Right renal cortex interstitium (tissue), 3 donors: Measurements from ENCODE around the gene POU3F3. TPM values are rescaled to one million over a fixed set of nuclear protein-coding genes. Genes with fewer than 3 reads are reported as not detected.
A peak's percentile ranks its signal among the peaks of the same experiment; 100 is the strongest.

ENCODE experiments used
- DNase-seq, 3 donors: peaks; one replicate each; pipeline ENCODE4 v3.0.0-alpha.2; 2013; ENCODE audit warnings: low read depth in 3 of 3, low spot score in 2 of 3
- polyA plus RNA-seq, 3 donors: library from polyadenylated mRNA; unstranded; fragments of 120-200 nt; gene quantifications; one replicate each; pipeline ENCODE4 v1.2.1, GENCODE V29; 2013; ENCODE audit not compliant: insufficient read length in 3 of 3

Gene POU3F3
- polyA plus RNA-seq, 3 donors, result 81.8 to 86.0 (median 83.9) TPM

- DNase-seq, result peak in 1 of 3 donors; percentile 12
Observed at GRCh38 chr2:104859766-104860450, 6.0 kb downstream of the POU3F3 start.

DNA sequence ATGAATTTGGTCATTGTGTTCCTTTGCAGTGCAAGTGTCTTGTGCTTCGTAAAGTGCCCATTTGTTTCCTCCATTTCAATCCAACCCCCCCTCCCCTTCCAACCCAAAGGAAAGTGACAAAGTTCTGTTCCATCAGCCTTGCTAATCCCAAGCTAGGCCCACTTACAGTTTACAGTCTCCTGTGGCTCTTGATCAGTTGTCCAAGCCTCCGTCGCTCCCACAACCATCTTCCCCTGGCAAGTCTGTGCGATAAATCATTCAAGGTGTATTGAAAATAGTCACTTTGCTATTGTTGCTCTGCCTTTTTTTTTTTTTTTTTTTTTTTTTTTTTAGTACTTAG is 6.5 kb downstream of the POU3F3 start:
- DNase-seq, result peak in 1 of 3 donors; percentile 13

- DNase-seq, result peak in 1 of 3 donors; percentile 24
Observed at GRCh38 chr2:104861351-104862057, 7.6 kb downstream of the POU3F3 start.

GRCh38 chr2:104862058-104862941 is 8.4 kb downstream of the POU3F3 start:
- peak in 1 of 3 donors; percentile 38 for DNase-seq

- no peak for DNase-seq
Observed at GRCh38 chr2:104863146-104863467, 9.2 kb downstream of the POU3F3 start.

DNA sequence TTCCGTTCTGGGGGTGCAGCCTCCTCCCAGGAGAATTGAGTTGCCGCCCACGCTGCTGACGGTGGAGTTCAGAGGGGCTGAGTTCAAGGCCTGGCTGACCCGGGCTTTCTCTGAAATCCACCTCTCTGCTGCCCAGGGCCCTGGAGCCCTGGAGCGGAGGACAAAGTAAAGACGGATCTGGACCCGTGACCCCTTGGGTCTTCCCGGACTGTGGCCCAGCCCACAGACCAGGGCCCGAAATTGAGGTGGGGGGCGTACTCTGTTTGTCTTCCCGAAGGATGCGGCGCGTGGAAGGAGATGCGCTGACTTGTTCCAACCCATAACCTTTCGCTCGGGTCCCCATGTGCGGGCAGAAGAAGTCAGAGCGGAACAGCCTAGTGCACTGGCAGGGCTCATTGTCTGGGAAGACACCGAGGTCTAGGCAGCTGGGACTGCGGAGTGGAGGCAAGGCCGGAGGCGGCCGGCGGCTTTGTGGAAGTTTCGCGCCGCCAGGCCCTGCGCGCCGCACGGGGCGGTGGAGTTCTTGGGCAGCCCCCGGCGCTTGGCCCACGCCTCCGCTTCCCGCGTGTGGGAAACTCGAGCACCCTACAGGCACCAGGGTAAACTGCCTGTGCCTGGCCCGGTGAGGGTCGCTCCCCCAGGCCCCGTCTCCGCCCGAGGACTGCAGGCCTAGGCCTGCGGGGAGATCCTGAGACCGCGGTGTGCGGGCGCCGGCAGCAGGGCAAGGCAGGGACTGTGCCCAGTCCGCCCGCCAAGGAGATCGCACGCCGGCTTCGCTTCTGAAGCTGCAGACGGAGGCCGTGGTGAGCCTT is 9.8 kb downstream of the POU3F3 start:
- DNase-seq, result no peak

GRCh38 chr2:104864280-104865095 is 10.6 kb downstream of the POU3F3 start:
- no peak for DNase-seq

DNA sequence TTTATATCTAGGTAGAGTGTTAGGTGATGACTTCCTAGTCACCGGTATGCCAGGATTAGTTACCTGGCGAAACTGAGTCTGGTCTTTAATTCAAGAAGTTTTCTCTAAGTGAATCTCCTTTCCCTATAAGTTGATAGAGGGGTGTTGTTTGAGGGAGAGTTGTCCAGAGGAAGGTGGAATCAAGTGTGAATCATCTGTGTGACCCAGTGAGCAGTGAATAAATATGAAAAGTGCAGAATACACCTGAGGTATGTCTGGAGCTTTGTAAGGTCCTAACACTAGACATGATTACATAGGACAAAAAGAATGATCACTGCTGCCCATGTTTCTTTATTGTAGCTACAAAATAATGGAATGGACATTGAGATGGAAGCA is 11.2 kb downstream of the POU3F3 start:
- DNase-seq, result no peak

DNA sequence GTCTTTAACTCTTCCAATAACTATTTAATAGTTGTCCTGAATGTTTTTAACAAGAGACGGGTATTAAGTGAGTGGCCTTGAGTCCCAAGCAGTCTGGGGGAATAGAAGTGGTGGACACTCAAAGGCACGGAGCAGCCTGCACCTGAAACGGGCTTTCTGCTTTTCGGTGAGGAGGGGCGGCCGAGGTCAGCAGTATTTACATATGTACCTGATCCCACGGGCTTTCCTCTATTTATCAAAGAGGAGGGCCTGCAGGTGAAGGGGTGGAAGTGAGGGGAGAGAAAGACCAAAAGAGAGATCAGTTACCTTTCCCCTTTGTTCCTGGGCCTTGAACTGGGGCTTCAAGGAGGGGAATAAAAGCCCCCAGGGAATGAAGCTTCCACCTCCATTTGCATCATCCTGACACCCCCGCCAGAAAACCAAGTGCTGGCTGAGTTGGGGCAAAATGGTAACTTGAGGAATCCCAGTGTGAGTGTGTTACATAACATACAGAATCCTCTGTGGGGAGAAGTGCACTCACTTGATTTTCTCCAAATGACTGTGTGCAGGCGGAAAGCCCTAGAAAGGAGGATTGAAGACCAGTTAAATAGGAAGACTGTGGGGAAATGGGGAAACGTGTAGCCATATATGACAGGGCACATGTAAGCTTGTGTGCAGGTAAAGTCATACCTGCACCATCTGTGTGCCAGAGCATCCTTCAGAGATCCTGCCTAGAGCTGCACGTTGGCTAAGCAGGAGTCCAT is 12.4 kb downstream of the POU3F3 start:
- no peak for DNase-seq

DNA sequence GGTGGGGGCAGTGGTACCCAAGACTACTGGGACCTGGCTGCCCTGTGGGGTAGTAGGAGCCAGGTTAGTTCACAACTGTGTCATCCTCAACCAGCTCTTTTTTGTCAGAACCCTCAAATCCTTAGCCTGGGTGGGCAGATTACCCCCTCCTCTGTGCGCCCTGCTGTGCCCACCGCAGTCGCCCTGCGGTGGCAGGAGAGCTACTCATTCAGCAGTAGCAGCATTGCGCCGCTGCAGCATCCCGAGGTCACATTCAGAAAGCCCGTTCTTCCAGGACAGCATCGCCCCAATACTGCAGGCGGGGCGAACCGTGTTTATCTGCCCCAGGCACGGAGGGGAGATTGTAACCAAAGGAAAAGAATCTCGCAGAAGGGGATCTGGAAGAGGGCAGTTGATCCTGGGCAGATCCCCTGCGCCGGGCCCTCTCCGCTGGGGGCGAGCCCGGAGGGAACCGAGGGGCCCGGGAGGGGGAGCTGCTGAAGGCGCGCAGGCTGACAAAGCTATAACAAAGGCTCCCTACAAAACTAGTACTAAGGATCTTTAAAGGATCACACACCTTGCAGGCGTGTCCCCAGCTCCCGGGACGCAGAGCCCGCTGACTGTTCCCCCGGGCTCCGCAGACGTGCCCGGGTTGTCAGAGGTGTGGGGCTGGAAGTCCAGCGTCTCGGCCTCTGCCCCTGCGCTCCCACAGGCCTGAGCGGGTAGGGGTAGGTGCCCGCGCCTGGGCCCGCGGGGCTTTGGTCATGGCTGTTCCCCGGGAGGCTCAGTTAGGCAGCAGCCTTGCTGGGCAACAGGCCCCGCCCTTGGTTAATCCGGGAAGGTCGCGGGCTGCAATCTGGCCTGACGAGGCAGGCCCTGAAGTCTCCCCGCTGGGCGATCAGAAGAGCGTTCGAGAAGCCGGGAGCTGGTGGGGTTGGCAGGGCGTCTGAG is 13.2 kb downstream of the POU3F3 start:
- no peak for DNase-seq

- DNase-seq, result no peak
Observed at GRCh38 chr2:104867813-104868504, 14.0 kb downstream of the POU3F3 start.

DNA sequence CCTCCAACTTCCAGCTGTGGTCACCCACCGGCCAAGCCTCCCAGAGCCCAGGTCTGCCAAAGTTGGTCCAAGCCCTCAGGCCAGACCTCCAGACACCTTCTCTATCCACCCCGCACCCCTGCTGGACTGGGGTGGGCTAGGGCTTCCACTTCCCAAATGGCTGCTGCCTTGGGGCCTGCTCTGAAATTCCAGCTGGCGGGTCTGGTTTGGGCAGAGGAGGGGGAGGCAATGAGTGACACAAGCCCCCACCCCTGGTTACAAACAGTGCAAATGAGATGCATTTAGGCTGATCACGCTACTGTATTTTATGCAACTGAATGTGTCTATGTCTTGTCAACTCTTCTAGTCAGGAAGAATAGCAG is 14.6 kb downstream of the POU3F3 start:
- DNase-seq, result no peak

DNA sequence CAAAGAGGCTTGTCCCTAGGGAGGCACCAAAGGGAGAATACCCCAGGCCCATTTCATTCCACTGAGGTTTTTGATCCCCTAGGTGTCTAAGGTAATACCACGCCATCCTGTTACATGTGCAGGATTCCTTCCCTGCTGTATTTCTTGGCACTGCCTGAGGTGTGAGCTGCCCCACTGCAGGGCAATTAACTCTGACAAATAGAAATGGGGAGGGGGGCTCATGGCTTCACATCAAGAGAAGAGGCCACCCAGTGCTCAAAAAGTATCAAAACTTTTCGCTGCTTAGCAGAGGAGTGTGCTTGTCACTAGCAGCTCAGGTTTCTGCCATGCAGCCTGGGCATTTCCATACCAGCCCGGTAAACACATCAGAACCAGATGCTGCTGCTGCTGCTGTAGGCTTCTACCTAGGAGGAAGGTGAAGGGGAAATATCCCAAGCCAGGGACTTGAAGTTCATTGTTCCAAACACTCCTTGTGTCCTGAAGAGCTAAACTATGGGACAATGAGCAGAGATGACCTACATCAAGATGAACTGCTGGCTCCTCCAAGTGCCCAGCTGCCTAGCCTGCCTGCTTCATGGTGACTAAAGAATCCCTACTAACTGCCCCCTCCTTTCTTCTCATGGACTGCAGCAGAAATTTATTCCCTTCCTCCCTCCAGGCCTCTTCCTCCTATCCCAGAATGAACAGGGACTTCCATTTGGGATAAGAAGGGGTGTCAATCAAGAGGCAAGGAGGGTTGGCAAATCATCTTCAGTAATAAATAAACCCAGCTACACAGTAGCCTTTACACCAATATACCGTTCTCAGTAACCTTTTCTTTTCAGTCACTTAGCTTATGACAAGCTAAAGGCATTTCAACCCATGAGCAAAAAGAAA is 16.4 kb downstream of the POU3F3 start:
- peak in 1 of 3 donors; percentile 15 for DNase-seq

- DNase-seq, result peak in 1 of 3 donors; percentile 7
Observed at GRCh38 chr2:104871649-104871971, 17.7 kb downstream of the POU3F3 start.

- peak in 1 of 3 donors; percentile 18 for DNase-seq
Observed at GRCh38 chr2:104871972-104872865, 18.3 kb downstream of the POU3F3 start.
